Mesendoderm (in vitro differentiated cells): ENCODE data around the gene CRYL1. TPM values are rescaled to one million over a fixed set of nuclear protein-coding genes. Genes with fewer than 3 reads are reported as not detected.

Experiments
- DNase-seq: peaks from one replicate; pipeline ENCODE4 v3.0.0; 2013
- H2AK5ac ChIP-seq: 2 replicates; pipeline ENCODE4 v1.6.1; 2013; ENCODE audit warnings: low read length, inconsistent platforms
- H2BK120ac ChIP-seq: 2 replicates; pipeline ENCODE4 v1.6.1; 2013; ENCODE audit warnings: low read depth, mild to moderate bottlenecking, low read length, moderate library complexity, mixed read lengths
- H2BK15ac ChIP-seq: replicated peaks from 2 replicates; pipeline ENCODE4 v1.6.1; 2013; ENCODE audit warnings: low read depth, mild to moderate bottlenecking, moderate library complexity
- H2BK5ac ChIP-seq: 2 replicates; pipeline ENCODE4 v1.6.1; 2013; ENCODE audit warnings: low read length, inconsistent platforms
- H3K18ac ChIP-seq: 2 replicates; pipeline ENCODE4 v1.6.1; 2013; ENCODE audit warnings: mild to moderate bottlenecking, low read length, mixed read lengths
- H3K23ac ChIP-seq: one replicate; pipeline ENCODE4 v1.6.1; 2013; ENCODE audit warnings: low read length
- H3K27ac ChIP-seq: 2 replicates; pipeline ENCODE4 v1.5.1; 2013; ENCODE audit warnings: low read depth, mild to moderate bottlenecking, inconsistent platforms, low read length, moderate library complexity
- H3K27me3 ChIP-seq: 2 replicates; pipeline ENCODE4 v1.6.1; 2013; ENCODE audit warnings: low read length, control low read depth, mild to moderate bottlenecking, inconsistent platforms; ENCODE audit not compliant: insufficient read depth, poor library complexity
- H3K36me3 ChIP-seq: 2 replicates; pipeline ENCODE4 v1.6.1; 2013; ENCODE audit warnings: low read length, inconsistent platforms; ENCODE audit not compliant: control insufficient read depth, insufficient read depth
- H3K4ac ChIP-seq: one replicate; pipeline ENCODE4 v1.6.1; 2013; ENCODE audit warnings: low read depth, mild to moderate bottlenecking, low read length, moderate library complexity
- H3K4me1 ChIP-seq: 2 replicates; pipeline ENCODE4 v1.6.1; 2013; ENCODE audit warnings: low read depth, low read length, inconsistent platforms; ENCODE audit not compliant: control insufficient read depth
- H3K4me2 ChIP-seq: 2 replicates; pipeline ENCODE4 v1.6.1; 2013; ENCODE audit warnings: low read length
- H3K4me3 ChIP-seq: 2 replicates; pipeline ENCODE4 v1.5.1; 2013; ENCODE audit warnings: mild to moderate bottlenecking, low read length
- H3K56ac ChIP-seq: one replicate; pipeline ENCODE4 v1.6.1; 2013; ENCODE audit warnings: low read length
- H3K79me1 ChIP-seq: 2 replicates; pipeline ENCODE4 v1.6.1; 2013; ENCODE audit warnings: low read length, inconsistent platforms
- H3K79me2 ChIP-seq: 2 replicates; pipeline ENCODE4 v1.6.1; 2013; ENCODE audit warnings: mild to moderate bottlenecking, low read length; ENCODE audit not compliant: control insufficient read depth, insufficient read depth
- H3K9ac ChIP-seq: 2 replicates; pipeline ENCODE4 v1.6.1; 2013; ENCODE audit warnings: low read length, inconsistent platforms
- H4K5ac ChIP-seq: one replicate; pipeline ENCODE4 v1.6.1; 2013; ENCODE audit warnings: low read length
- H4K8ac ChIP-seq: one replicate; pipeline ENCODE4 v1.6.1; 2013; ENCODE audit warnings: low read depth, mild to moderate bottlenecking, control low read depth, low read length, moderate library complexity
- WGBS: extraction: QIAGEN DNeasy Blood & Tissue Kit; methylation state at CpG from one replicate; pipeline ENCODE4 v1.1.7; 2013; ENCODE audit warnings: low lambda C conversion rate, missing lambda C conversion rate; ENCODE audit not compliant: insufficient coverage; ENCODE audit errors: extremely low coverage; 5-methylcytosine and 5-hydroxymethylcytosine counted together
- polyA plus RNA-seq, 2 experiments: library from polyadenylated mRNA; stranded (reverse); fragments of 200-250 nt; gene quantifications; one replicate each; pipeline ENCODE4 v1.2.3, GENCODE V29; 2013

The CRYL1 gene
- 0.32 TPM for polyA plus RNA-seq (2013, experiment 1 of 2)
- polyA plus RNA-seq (2013, experiment 2 of 2): 0.18 TPM

- no peaks in the 10 kb centered on the region for H3K36me3 ChIP-seq
- no peaks in the 10 kb centered on the region for H3K4me1 ChIP-seq
- no peak within 1 kb of the TSS for H3K23ac ChIP-seq
- H3K27ac ChIP-seq: no peak within 1 kb of the TSS
- H4K5ac ChIP-seq: no peak within 1 kb of the TSS
- no peaks in the 10 kb centered on the region for H3K79me2 ChIP-seq
- peak within 1 kb of the TSS; percentile 83 for H3K56ac ChIP-seq
- no CpG with 5 or more reads among the region's 89 CpGs for WGBS
- no peak within 1 kb of the TSS for H3K4ac ChIP-seq
- H3K4me2 ChIP-seq: peak within 1 kb of the TSS; percentile 60
- no peak within 1 kb of the TSS for H2BK15ac ChIP-seq
- H3K79me1 ChIP-seq: no peaks in the 10 kb centered on the region
- H4K8ac ChIP-seq: no peak within 1 kb of the TSS
- DNase-seq: peak; percentile 25
- H3K4me3 ChIP-seq: peak within 1 kb of the TSS; percentile 33
- H3K9ac ChIP-seq: peak within 1 kb of the TSS; percentile 56
- no peak within 1 kb of the TSS for H2BK5ac ChIP-seq
- no peak within 1 kb of the TSS for H3K18ac ChIP-seq
- H2AK5ac ChIP-seq: no peak within 1 kb of the TSS
- no peak within 1 kb of the TSS for H2BK120ac ChIP-seq
- no peaks in the 10 kb centered on the region for H3K27me3 ChIP-seq
Measured at GRCh38 chr13:20525601-20526544, at the start of gene CRYL1. TSS of gene CRYL1 (minus strand) at chr13:20525857. CDS start at chr13:20525794, 63 bp downstream.

GRCh38 chr13:20573636-20574035, 48.0 kb upstream of the CRYL1 start:
- WGBS: no CpG with 5 or more reads among the region's 2 CpGs

GRCh38 chr13:20573186-20573585, 47.5 kb upstream of the CRYL1 start:
- H3K27me3 ChIP-seq: no peaks in the 10 kb centered on the region
- H3K18ac ChIP-seq: no peak overlapping the region
- DNase-seq: no peak
- no peak overlapping the region for H3K27ac ChIP-seq
- H3K4ac ChIP-seq: no peak overlapping the region
- no peak overlapping the region for H3K4me3 ChIP-seq
- H2AK5ac ChIP-seq: no peak overlapping the region
- no peak overlapping the region for H2BK15ac ChIP-seq
- no peak overlapping the region for H3K23ac ChIP-seq
- H3K79me1 ChIP-seq: no peaks in the 10 kb centered on the region
- no peaks in the 10 kb centered on the region for H3K36me3 ChIP-seq
- H4K8ac ChIP-seq: no peak overlapping the region
- no peaks in the 10 kb centered on the region for H3K79me2 ChIP-seq
- no peak overlapping the region for H3K4me2 ChIP-seq
- no peak overlapping the region for H2BK5ac ChIP-seq
- no peak overlapping the region for H2BK120ac ChIP-seq
- H3K56ac ChIP-seq: no peak overlapping the region
- H3K4me1 ChIP-seq: no peaks in the 10 kb centered on the region
- no peak overlapping the region for H4K5ac ChIP-seq
- no CpG with 5 or more reads among the region's 4 CpGs for WGBS
- no peak overlapping the region for H3K9ac ChIP-seq

More at GRCh38 chr13:20573636-20574035, 48.0 kb upstream of the CRYL1 start:
- no peaks in the 10 kb centered on the region for H3K36me3 ChIP-seq
- H3K4me3 ChIP-seq: no peak overlapping the region
- H3K18ac ChIP-seq: no peak overlapping the region
- no peak overlapping the region for H3K56ac ChIP-seq
- no peaks in the 10 kb centered on the region for H3K27me3 ChIP-seq
- no peaks in the 10 kb centered on the region for H3K79me2 ChIP-seq
- H3K4me1 ChIP-seq: no peaks in the 10 kb centered on the region
- H3K23ac ChIP-seq: no peak overlapping the region
- H4K8ac ChIP-seq: no peak overlapping the region
- H2AK5ac ChIP-seq: no peak overlapping the region
- H3K4ac ChIP-seq: no peak overlapping the region
- no peak overlapping the region for H3K9ac ChIP-seq
- no peaks in the 10 kb centered on the region for H3K79me1 ChIP-seq
- no peak overlapping the region for H3K4me2 ChIP-seq
- H4K5ac ChIP-seq: no peak overlapping the region
- H2BK5ac ChIP-seq: no peak overlapping the region
- no peak overlapping the region for H3K27ac ChIP-seq
- no peak overlapping the region for H2BK120ac ChIP-seq
- H2BK15ac ChIP-seq: no peak overlapping the region
- no peak for DNase-seq

GRCh38 chr13:20571676-20572075, 46.0 kb upstream of the CRYL1 start:
- Histone ChIP-seq H3K18ac (no peak overlapping the region), H3K23ac (no peak overlapping the region), H2BK120ac (no peak overlapping the region), H3K4me2 (no peak overlapping the region), H3K4me3 (no peak overlapping the region), H3K79me1 (no peaks in the 10 kb centered on the region), H2AK5ac (no peak overlapping the region), H3K9ac (no peak overlapping the region), H3K56ac (no peak overlapping the region), H3K36me3 (no peaks in the 10 kb centered on the region), H3K27ac (no peak overlapping the region), H4K8ac (no peak overlapping the region), H3K4me1 (no peaks in the 10 kb centered on the region), H3K27me3 (no peaks in the 10 kb centered on the region), H4K5ac (no peak overlapping the region), H3K4ac (no peak overlapping the region), H2BK5ac (no peak overlapping the region), H2BK15ac (no peak overlapping the region), H3K79me2 (no peaks in the 10 kb centered on the region)
- no peak for DNase-seq

- Histone ChIP-seq H3K4me2 (no peak overlapping the region), H3K79me2 (no peaks in the 10 kb centered on the region), H4K5ac (no peak overlapping the region), H2BK5ac (no peak overlapping the region), H3K27me3 (no peaks in the 10 kb centered on the region), H3K4me3 (no peak overlapping the region), H3K23ac (no peak overlapping the region), H3K27ac (no peak overlapping the region), H3K79me1 (no peaks in the 10 kb centered on the region), H3K4ac (no peak overlapping the region), H3K18ac (no peak overlapping the region), H4K8ac (no peak overlapping the region), H2BK15ac (no peak overlapping the region), H3K4me1 (no peaks in the 10 kb centered on the region), H3K56ac (no peak overlapping the region), H2BK120ac (no peak overlapping the region), H2AK5ac (no peak overlapping the region), H3K9ac (no peak overlapping the region), H3K36me3 (no peaks in the 10 kb centered on the region)
- no peak for DNase-seq
- WGBS: no CpG with 5 or more reads among the region's 1 CpG
Measured at GRCh38 chr13:20570517-20570916, 44.9 kb upstream of the CRYL1 start.
